ENCODE measurements around the gene KCNJ3. TPM values are rescaled to one million over a fixed set of nuclear protein-coding genes. Genes with fewer than 3 reads are reported as not detected.

The KCNJ3 gene
- 1.4 TPM for total RNA-seq

- no peak for DNase-seq (ENCODE audit: low spot score)
These were observed at the start of gene KCNJ3 for GRCh38 chr2:154698296-154698720. TSS of gene KCNJ3 (plus strand) at chr2:154698695. CDS start at chr2:154698776, 81 bp downstream.

DNA sequence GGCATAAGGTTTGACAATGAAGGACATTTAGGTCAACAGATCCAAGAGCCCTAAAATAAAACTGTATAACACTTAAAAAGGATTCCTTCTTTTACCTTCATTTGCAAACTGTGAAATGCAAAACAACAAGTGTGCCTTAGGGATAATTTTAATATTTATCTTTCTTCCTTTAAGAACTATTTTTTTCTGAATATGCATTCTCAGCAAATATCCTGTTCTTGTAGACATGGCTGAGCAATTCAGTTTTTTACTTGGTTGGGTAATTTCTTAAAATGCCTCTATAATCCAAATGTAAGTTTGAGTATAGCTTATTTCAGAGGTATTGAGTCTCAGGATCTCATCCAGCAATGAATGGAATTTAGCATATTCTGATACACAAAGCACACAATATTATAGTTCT, 43.0 kb upstream of the KCNJ3 start:
- no peak for DNase-seq (ENCODE audit: low spot score)

DNA sequence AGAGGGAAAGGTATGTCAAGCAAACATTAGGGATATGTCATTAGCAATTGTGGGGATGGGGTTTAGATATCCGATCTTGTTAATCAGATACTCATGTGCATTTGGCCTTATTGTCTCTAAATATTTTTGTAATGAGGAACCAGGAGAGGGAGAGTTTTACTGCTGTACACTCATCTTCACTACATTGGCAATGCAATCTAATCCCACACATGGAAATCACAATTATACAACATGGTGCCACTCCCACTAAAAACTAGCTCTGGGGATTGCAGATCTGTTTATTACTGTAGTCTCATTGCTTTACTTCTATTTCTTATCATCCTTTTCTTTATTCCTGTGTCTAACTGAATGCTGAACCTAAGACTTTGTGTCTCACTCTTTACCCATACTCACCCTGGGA, 39.6 kb upstream of the KCNJ3 start:
- no peak for DNase-seq (ENCODE audit: low spot score)

DNA sequence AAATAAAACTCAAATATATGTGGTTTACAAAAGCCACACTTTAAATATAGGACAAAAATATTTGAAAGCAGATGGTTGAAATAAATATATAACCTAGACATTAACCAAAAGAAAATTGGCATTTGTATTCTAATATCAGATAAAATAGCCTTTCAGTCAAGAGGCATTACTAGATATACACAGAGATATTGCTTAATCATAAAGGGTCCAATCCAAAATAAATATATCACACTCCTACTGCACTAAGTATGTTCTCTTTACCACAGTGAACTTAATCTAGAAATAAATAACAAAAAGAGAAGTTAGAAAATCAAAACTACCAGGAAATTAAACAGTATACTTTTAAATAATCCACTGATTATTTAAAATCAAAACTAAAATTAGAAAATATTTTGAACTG, 34.2 kb upstream of the KCNJ3 start:
- no peak for DNase-seq (ENCODE audit: low spot score)

GRCh38 chr2:154670083-154670482, 28.4 kb upstream of the KCNJ3 start:
- no peak for DNase-seq (ENCODE audit: low spot score)

GRCh38 chr2:154673694-154674093, 24.8 kb upstream of the KCNJ3 start:
- no peak for DNase-seq (ENCODE audit: low spot score)

DNA sequence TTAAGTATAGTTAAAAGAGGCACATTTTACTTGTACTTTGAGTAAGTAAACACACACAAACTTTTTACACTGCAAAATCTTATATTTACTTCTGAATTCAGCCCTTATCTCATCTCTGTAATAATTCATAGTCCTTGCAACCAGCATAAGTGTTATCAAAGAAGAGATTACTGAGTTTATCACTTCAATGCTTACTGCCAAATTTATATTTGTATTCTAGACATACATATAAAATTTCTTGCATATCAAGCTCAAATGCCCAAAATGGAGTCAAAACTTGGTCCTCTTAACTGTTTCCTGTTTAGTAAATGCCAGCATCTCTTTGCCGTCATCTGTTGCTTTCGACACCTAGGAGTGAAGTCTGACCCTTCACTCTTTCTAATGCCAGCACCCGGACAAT, 21.1 kb upstream of the KCNJ3 start:
- no peak for DNase-seq (ENCODE audit: low spot score)

- DNase-seq (ENCODE audit: low spot score), result no peak
These were observed 16.8 kb upstream of the KCNJ3 start for GRCh38 chr2:154681741-154682140.

- no peak for DNase-seq (ENCODE audit: low spot score)
These were observed 12.3 kb upstream of the KCNJ3 start for GRCh38 chr2:154686162-154686561.

- no peak for DNase-seq (ENCODE audit: low spot score)
These were observed 10.1 kb upstream of the KCNJ3 start for GRCh38 chr2:154688373-154688772.

DNA sequence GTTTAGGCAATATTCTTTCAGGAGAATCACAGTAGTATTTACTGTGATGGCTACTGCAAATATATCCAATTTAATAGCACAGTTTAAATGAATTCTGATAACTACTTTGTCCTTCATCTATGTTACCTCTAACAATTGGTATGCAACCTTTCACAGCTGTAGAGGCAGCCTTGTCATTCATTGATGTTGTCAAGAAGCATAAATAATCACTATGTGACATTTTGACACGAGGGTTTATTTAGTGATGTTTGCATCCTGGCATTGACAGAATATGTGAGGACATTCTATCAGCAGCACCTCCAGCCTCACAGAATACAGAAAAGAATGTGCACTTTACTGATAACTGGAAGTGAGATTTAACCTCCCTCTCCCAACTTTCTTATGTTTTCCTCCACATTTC, 9.3 kb upstream of the KCNJ3 start:
- no peak for DNase-seq (ENCODE audit: low spot score)

GRCh38 chr2:154692927-154693326, 5.6 kb upstream of the KCNJ3 start:
- no peak for DNase-seq (ENCODE audit: low spot score)

- no peak for DNase-seq (ENCODE audit: low spot score)
These were observed 4.7 kb upstream of the KCNJ3 start for GRCh38 chr2:154693741-154694340.

GRCh38 chr2:154694881-154695280, 3.6 kb upstream of the KCNJ3 start:
- no peak for DNase-seq (ENCODE audit: low spot score)

- no peak for DNase-seq (ENCODE audit: low spot score)
These were observed 2.1 kb upstream of the KCNJ3 start for GRCh38 chr2:154696369-154696768.

GRCh38 chr2:154696810-154697417, 1.6 kb upstream of the KCNJ3 start:
- no peak for DNase-seq (ENCODE audit: low spot score)

- DNase-seq (ENCODE audit: low spot score), result no peak
These were observed 860 bp upstream of the KCNJ3 start for GRCh38 chr2:154697418-154698252.

DNA sequence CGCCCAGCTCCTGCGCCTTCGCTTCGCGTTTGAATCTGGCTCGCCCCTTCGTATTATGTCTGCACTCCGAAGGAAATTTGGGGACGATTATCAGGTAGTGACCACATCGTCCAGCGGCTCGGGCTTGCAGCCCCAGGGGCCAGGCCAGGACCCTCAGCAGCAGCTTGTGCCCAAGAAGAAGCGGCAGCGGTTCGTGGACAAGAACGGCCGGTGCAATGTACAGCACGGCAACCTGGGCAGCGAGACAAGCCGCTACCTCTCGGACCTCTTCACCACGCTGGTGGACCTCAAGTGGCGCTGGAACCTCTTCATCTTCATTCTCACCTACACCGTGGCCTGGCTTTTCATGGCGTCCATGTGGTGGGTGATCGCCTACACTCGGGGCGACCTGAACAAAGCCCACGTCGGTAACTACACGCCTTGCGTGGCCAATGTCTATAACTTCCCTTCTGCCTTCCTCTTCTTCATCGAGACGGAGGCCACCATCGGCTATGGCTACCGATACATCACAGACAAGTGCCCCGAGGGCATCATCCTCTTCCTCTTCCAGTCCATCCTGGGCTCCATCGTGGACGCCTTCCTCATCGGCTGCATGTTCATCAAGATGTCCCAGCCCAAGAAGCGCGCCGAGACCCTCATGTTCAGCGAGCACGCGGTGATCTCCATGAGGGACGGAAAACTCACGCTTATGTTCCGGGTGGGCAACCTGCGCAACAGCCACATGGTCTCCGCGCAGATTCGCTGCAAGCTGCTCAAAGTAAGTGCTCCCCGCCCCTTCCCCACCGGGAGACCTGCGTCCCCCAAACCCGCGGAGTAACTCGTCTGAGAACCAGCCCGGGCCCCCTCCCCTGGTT, 453 bp downstream of the KCNJ3 start:
- no peak for DNase-seq (ENCODE audit: low spot score)

- no peak for DNase-seq (ENCODE audit: low spot score)
These were observed 1.1 kb downstream of the KCNJ3 start for GRCh38 chr2:154699575-154699930.

- DNase-seq (ENCODE audit: low spot score), result no peak
These were observed 1.6 kb downstream of the KCNJ3 start for GRCh38 chr2:154700136-154700535.

DNA sequence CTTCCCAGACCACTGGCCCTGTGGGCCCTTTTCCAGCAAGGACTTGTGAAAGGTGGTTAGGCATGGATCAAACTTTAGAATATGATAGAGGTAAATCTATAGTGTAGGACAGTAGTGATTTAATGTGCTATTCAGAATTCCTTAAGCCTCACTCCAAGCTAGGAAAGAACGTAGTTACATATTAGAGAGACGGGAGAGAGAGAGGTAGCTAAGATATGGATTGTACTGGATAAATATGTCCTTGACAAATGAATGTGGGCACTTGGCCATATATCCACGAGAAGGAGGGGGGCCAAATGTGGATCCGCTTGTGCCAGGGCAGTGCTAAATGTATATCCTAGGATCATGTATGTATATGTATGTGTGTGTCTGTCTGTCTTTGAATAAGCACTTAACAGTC, 6.5 kb downstream of the KCNJ3 start:
- no peak for DNase-seq (ENCODE audit: low spot score)

- DNase-seq (ENCODE audit: low spot score), result no peak
These were observed 8.2 kb downstream of the KCNJ3 start for GRCh38 chr2:154706660-154707059.
